GM12872 (cell line): ENCODE results near the gene EPHX1.

Experiments
- TF ChIP-seq, protein P1 (sequence below): IDR thresholded peaks from 3 replicates; pipeline ENCODE4 v1.5.1; 2011; ENCODE audit warnings: low read depth, mild to moderate bottlenecking, low read length, moderate library complexity; ENCODE audit not compliant: insufficient read depth

The EPHX1 gene

GRCh38 chr1:225780134-225780533 is 29.8 kb upstream of the EPHX1 start:
- TF ChIP-seq, protein P1, sequence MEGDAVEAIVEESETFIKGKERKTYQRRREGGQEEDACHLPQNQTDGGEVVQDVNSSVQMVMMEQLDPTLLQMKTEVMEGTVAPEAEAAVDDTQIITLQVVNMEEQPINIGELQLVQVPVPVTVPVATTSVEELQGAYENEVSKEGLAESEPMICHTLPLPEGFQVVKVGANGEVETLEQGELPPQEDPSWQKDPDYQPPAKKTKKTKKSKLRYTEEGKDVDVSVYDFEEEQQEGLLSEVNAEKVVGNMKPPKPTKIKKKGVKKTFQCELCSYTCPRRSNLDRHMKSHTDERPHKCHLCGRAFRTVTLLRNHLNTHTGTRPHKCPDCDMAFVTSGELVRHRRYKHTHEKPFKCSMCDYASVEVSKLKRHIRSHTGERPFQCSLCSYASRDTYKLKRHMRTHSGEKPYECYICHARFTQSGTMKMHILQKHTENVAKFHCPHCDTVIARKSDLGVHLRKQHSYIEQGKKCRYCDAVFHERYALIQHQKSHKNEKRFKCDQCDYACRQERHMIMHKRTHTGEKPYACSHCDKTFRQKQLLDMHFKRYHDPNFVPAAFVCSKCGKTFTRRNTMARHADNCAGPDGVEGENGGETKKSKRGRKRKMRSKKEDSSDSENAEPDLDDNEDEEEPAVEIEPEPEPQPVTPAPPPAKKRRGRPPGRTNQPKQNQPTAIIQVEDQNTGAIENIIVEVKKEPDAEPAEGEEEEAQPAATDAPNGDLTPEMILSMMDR = no peak

- TF ChIP-seq, protein P1 = no peak
Observed at GRCh38 chr1:225780630-225781029, 29.3 kb upstream of the EPHX1 start.

DNA sequence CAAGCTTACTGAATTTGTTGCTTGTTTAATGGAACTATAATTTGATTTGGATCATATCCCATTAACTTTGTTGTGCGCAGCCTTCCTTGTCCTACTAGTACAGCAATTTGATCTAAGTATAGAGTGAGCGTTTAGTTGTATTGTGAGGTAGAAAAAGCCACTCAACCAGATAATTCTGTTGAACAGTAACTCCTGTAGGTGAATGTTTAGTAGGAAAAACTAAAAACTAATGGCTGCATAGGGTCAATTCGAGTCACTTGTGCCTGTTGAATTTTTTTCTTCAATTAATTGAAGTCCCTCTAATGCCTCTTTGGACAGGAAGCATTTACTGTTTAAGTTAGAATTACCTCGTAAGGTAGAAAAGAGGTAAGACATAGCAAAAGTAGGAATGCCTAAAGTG is 15.0 kb upstream of the EPHX1 start:
- TF ChIP-seq, protein P1 = no peak

- TF ChIP-seq, protein P1 = no peak
Observed at GRCh38 chr1:225806249-225806648, 3.7 kb upstream of the EPHX1 start.

DNA sequence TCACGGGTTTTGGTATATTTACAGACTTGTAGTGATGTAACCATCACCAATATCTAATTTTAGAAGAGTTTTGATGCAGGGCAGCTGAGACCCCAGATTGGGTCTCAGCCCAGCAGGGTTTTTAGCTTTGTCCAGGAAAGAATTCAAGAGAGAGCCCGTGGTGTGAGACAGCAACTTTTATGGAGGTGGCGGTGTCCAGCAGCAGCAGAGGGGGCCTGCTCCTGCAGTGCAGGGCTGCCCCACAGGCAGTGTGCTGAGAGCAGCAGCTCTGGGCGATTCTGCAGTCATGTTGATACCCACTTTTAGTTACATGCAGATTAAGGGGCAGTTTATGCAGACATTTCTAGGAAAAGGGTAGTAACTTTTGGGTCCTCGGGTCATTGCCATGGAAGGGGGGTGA is 1.8 kb upstream of the EPHX1 start:
- TF ChIP-seq, protein P1 = no peak

GRCh38 chr1:225811622-225812487 is 1.9 kb downstream of the EPHX1 start:
- TF ChIP-seq, protein P1 = 0 out of 3 replicates have a peak, but pooled peaks have one; percentile 8

GRCh38 chr1:225812488-225813213 is 2.7 kb downstream of the EPHX1 start:
- TF ChIP-seq, protein P1 = no peak
